ENCODE data around the gene ETS1. TPM values are rescaled to one million over a fixed set of nuclear protein-coding genes. Genes with fewer than 3 reads are reported as not detected.

Gene ETS1
- polyA plus RNA-seq, 1 donor (not counting 4 experiments of a cell fraction or from before 2014, with no cell fraction given), result 41.0 TPM

DNA sequence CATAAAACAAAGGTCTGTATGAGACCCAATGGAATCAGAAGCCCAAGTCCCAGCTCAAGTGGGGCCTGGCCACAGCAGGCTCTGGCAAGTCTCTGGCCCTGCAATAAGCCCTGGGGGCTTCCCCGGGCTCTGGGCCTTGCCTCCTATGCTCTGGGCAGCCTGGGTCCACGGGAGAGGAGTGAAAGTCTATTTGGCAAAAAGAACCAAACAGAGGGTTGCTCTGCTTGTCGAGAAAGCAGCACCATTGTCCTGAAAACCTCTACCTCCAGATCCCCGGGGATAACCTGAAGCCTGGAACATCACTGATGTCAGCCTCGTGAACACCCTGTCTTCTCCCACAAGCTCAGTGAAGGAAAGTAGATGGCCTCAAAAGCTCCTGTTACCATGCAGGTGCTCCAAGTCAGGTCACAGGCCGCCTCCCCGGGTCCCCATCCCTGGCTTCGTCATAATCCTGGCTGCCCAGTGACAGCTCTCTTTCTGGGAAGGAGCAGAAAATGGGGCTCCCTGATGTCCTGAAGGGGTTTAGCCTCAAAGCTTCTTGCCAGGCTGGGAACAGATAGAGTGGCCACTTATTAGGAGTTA is 46.1 kb upstream of the ETS1 start:
- DNase-seq (ENCODE audit: low read depth, low spot score), result no peak
- no peak overlapping the region for H2AFZ ChIP-seq (ENCODE audit: control insufficient read depth, low read length)
- H3K9me1 ChIP-seq (ENCODE audit: control insufficient read depth, extremely low read depth, insufficient read depth, low read length), result no peaks in the 10 kb centered on the region
- H3K27me3 ChIP-seq (ENCODE audit: control insufficient read depth, extremely low read depth, insufficient read depth, low read length), result peaks cover 4% of the 10 kb centered on the region
- no peak for FAIRE-seq
- dilution Hi-C loops (cut with MboI; ENCODE audit: extremely low pct_ligation_motif_present, low sequenced_read_pairs), result loop anchor here (25.0 kb wide), 2 partner anchors 321 to 446 kb away; no protein-coding TSS in a partner anchor
- H3K4me2 ChIP-seq (ENCODE audit: control insufficient read depth, extremely low read depth, insufficient read depth, low read depth, low read length), result no peak overlapping the region
- H4K20me1 ChIP-seq (ENCODE audit: control insufficient read depth, extremely low read depth, insufficient read depth, low read length), result no peaks in the 10 kb centered on the region
- H3K27ac ChIP-seq (ENCODE audit: control insufficient read depth, insufficient read depth, low read length), result no peak overlapping the region
- H3K4me3 ChIP-seq (ENCODE audit: control insufficient read depth in 2 of 3, extremely low read depth in 1 of 3, insufficient read depth in 2 of 3, low read depth in 1 of 3, low read length in 3 of 3), result no peak overlapping the region
- H3K36me3 ChIP-seq (ENCODE audit: control insufficient read depth in 2 of 2, extremely low read depth in 1 of 2, insufficient read depth in 2 of 2, low read length in 2 of 2), result no peaks in the 10 kb centered on the region
- peaks cover 9% of the 10 kb centered on the region for H3K4me1 ChIP-seq (ENCODE audit: control insufficient read depth, extremely low read depth, insufficient read depth, low read length)
- TF ChIP-seq, protein P1, sequence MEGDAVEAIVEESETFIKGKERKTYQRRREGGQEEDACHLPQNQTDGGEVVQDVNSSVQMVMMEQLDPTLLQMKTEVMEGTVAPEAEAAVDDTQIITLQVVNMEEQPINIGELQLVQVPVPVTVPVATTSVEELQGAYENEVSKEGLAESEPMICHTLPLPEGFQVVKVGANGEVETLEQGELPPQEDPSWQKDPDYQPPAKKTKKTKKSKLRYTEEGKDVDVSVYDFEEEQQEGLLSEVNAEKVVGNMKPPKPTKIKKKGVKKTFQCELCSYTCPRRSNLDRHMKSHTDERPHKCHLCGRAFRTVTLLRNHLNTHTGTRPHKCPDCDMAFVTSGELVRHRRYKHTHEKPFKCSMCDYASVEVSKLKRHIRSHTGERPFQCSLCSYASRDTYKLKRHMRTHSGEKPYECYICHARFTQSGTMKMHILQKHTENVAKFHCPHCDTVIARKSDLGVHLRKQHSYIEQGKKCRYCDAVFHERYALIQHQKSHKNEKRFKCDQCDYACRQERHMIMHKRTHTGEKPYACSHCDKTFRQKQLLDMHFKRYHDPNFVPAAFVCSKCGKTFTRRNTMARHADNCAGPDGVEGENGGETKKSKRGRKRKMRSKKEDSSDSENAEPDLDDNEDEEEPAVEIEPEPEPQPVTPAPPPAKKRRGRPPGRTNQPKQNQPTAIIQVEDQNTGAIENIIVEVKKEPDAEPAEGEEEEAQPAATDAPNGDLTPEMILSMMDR (optimal IDR thresholded peaks at IDR 0.05 in 1 of 3, IDR thresholded peaks at IDR 0.05 in 1 of 3, conservative IDR thresholded peaks at IDR 0.05 in 1 of 3; ENCODE audit: extremely low read depth in 1 of 3, insufficient read depth in 2 of 3, low read length in 3 of 3), result no peak
- no peak for TF ChIP-seq EZH2 (IDR thresholded peaks at IDR 0.05; ENCODE audit: low read length)
- no peaks in the 10 kb centered on the region for H3K9me3 ChIP-seq (ENCODE audit: control insufficient read depth, low read depth, low read length)
- no peak overlapping the region for H3K9ac ChIP-seq (ENCODE audit: control insufficient read depth, extremely low read depth, insufficient read depth, low read length)
- H3K79me2 ChIP-seq (ENCODE audit: control insufficient read depth, insufficient read depth, low read length), result no peaks in the 10 kb centered on the region

GRCh38 chr11:128632141-128632791 is 44.9 kb upstream of the ETS1 start:
- no peak overlapping the region for H3K4me2 ChIP-seq (ENCODE audit: control insufficient read depth, extremely low read depth, insufficient read depth, low read depth, low read length)
- H3K9ac ChIP-seq (ENCODE audit: control insufficient read depth, extremely low read depth, insufficient read depth, low read length), result no peak overlapping the region
- H3K4me1 ChIP-seq (ENCODE audit: control insufficient read depth, extremely low read depth, insufficient read depth, low read length), result peaks cover 4% of the 10 kb centered on the region
- no peaks in the 10 kb centered on the region for H3K36me3 ChIP-seq (ENCODE audit: control insufficient read depth in 2 of 2, extremely low read depth in 1 of 2, insufficient read depth in 2 of 2, low read length in 2 of 2)
- H3K9me1 ChIP-seq (ENCODE audit: control insufficient read depth, extremely low read depth, insufficient read depth, low read length), result no peaks in the 10 kb centered on the region
- H3K79me2 ChIP-seq (ENCODE audit: control insufficient read depth, insufficient read depth, low read length), result no peaks in the 10 kb centered on the region
- dilution Hi-C loops (cut with MboI; ENCODE audit: extremely low pct_ligation_motif_present, low sequenced_read_pairs), result loop anchor here (25.0 kb wide), 2 partner anchors 320 to 445 kb away; no protein-coding TSS in a partner anchor
- DNase-seq (ENCODE audit: low read depth, low spot score), result no peak
- H3K27ac ChIP-seq (ENCODE audit: control insufficient read depth, insufficient read depth, low read length), result no peak overlapping the region
- peaks cover 4% of the 10 kb centered on the region for H3K27me3 ChIP-seq (ENCODE audit: control insufficient read depth, extremely low read depth, insufficient read depth, low read length)
- no peak for FAIRE-seq
- no peaks in the 10 kb centered on the region for H3K9me3 ChIP-seq (ENCODE audit: control insufficient read depth, low read depth, low read length)
- H2AFZ ChIP-seq (ENCODE audit: control insufficient read depth, low read length), result no peak overlapping the region
- H3K4me3 ChIP-seq (ENCODE audit: control insufficient read depth in 2 of 3, extremely low read depth in 1 of 3, insufficient read depth in 2 of 3, low read depth in 1 of 3, low read length in 3 of 3), result no peak overlapping the region
- TF ChIP-seq, protein P1 (optimal IDR thresholded peaks at IDR 0.05 in 1 of 3, IDR thresholded peaks at IDR 0.05 in 1 of 3, conservative IDR thresholded peaks at IDR 0.05 in 1 of 3; ENCODE audit: extremely low read depth in 1 of 3, insufficient read depth in 2 of 3, low read length in 3 of 3), result peak; percentile 38 to 68 (median 52)
- no peak for TF ChIP-seq EZH2 (IDR thresholded peaks at IDR 0.05; ENCODE audit: low read length)
- H4K20me1 ChIP-seq (ENCODE audit: control insufficient read depth, extremely low read depth, insufficient read depth, low read length), result no peaks in the 10 kb centered on the region

All from keratinocyte (primary cell).